Transverse colon (tissue), 4 donors: ENCODE data around the gene FBXL12.

ENCODE experiments used
- EP300 ChIP-seq: sonication (generic); formaldehyde crosslinking; IDR thresholded peaks from one replicate; pipeline ENCODE4 v1.6.1; 2017; ENCODE audit warnings: antibody characterized with exemption, low read depth
- POLR2A ChIP-seq: fragments of 450-650 bp; IDR thresholded peaks from one replicate; pipeline ENCODE4 v1.6.1; 2016; ENCODE audit warnings: antibody characterized with exemption, mild to moderate bottlenecking, moderate library complexity
- POLR2AphosphoS5 ChIP-seq, 3 donors: sonication (generic); formaldehyde crosslinking; IDR thresholded peaks; one replicate each; pipeline ENCODE4 v1.6.1; 2016; ENCODE audit warnings: antibody characterized with exemption in 3 of 3
- TF ChIP-seq, protein P1 (sequence below), 5 experiments: fragments of 200-600 bp in 3 of 5; fragments of 450-650 bp in 2 of 5; sonication (generic) in 3 of 5; IDR thresholded peaks; 1 replicate in 2 of 5; 2 replicates in 3 of 5; pipeline ENCODE4 v1.5.1; 2016 to 2017; ENCODE audit warnings: antibody characterized with exemption in 5 of 5, inconsistent platforms in 3 of 5, mild to moderate bottlenecking in 2 of 5, moderate library complexity in 1 of 5

DNA sequence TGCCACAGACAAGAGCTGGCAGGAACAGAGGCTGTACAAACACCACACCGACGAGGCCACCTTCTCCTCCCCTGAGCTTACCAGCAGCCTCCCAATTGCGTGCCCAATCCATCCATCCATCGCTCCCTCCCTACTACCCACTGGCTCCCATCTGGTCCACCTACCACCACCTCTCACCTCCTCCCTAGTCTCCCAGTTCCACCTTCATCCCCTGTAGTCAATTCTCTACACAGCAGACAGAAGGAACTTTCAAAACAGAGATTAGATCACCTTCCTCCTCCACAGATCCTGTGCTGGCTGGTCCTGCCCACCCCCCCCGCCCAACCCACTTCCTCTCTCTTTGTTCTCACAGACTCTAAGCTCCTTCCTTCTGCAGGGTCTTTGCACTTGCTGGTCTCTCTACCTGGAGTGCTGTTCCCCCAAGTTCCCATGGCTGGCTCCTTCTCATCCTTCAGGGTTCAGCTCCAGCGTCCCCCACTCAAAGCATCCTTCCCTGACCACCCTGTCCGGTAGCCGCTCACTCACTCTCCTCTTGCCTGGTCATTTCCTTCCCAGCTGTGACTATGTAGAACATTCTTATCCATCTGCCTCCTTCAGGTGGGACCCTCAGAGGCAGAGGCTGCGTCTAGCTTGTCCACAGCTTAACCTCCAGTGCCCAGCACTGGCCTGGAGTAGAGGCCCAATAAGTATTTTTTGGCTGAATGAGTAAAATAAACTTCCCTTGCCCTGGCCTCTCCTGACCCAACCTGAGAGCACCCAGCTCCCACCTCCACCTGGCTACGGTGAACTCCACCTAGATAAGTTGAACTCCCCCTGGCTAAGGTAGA is 39.3 kb upstream of the FBXL12 start:
- TF ChIP-seq POLR2A (no peak), POLR2AphosphoS5 (IDR thresholded peaks at IDR 0.05) (no peak), EP300 (no peak)
- TF ChIP-seq, protein P1, sequence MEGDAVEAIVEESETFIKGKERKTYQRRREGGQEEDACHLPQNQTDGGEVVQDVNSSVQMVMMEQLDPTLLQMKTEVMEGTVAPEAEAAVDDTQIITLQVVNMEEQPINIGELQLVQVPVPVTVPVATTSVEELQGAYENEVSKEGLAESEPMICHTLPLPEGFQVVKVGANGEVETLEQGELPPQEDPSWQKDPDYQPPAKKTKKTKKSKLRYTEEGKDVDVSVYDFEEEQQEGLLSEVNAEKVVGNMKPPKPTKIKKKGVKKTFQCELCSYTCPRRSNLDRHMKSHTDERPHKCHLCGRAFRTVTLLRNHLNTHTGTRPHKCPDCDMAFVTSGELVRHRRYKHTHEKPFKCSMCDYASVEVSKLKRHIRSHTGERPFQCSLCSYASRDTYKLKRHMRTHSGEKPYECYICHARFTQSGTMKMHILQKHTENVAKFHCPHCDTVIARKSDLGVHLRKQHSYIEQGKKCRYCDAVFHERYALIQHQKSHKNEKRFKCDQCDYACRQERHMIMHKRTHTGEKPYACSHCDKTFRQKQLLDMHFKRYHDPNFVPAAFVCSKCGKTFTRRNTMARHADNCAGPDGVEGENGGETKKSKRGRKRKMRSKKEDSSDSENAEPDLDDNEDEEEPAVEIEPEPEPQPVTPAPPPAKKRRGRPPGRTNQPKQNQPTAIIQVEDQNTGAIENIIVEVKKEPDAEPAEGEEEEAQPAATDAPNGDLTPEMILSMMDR (IDR thresholded peaks at IDR 0.05), result no peak
